ENCODE data around the gene MCOLN1. TPM values are rescaled to one million over a fixed set of nuclear protein-coding genes. Genes with fewer than 3 reads are reported as not detected.

Gene MCOLN1
- total RNA-seq, 1 donor from 2014 or later: 3.6 TPM

GRCh38 chr19:7507884-7508283 lies 14.5 kb upstream of the MCOLN1 start:
- H3K4me3 ChIP-seq (ENCODE audit: low read depth, low read length): no peak overlapping the region
- no peak for DNase-seq (ENCODE audit: low read depth)
- TF ChIP-seq CTCF (conservative IDR thresholded peaks at IDR 0.05; ENCODE audit: low read depth, low read length): no peak

- H3K4me3 ChIP-seq (ENCODE audit: low read depth, low read length): no peak overlapping the region
- no peak for DNase-seq (ENCODE audit: low read depth)
- TF ChIP-seq CTCF (conservative IDR thresholded peaks at IDR 0.05; ENCODE audit: low read depth, low read length): no peak
Measured at GRCh38 chr19:7509625-7510024, 12.8 kb upstream of the MCOLN1 start.

- no peak overlapping the region for H3K4me3 ChIP-seq (ENCODE audit: low read depth, low read length)
- DNase-seq (ENCODE audit: low read depth): no peak
Measured at GRCh38 chr19:7512400-7512851, 10.0 kb upstream of the MCOLN1 start.

GRCh38 chr19:7513809-7514642 lies 8.4 kb upstream of the MCOLN1 start:
- TF ChIP-seq CTCF (conservative IDR thresholded peaks at IDR 0.05; ENCODE audit: low read depth, low read length): no peak
- no peak overlapping the region for H3K4me3 ChIP-seq (ENCODE audit: low read depth, low read length)
- DNase-seq (ENCODE audit: low read depth): no peak

More at GRCh38 chr19:7512400-7512851, 10.0 kb upstream of the MCOLN1 start:
- no peak for TF ChIP-seq CTCF (conservative IDR thresholded peaks at IDR 0.05; ENCODE audit: low read depth, low read length)

- no peak for TF ChIP-seq CTCF (conservative IDR thresholded peaks at IDR 0.05; ENCODE audit: low read depth, low read length)
- peak overlapping the region; percentile 62 for H3K4me3 ChIP-seq (ENCODE audit: low read depth, low read length)
- DNase-seq (ENCODE audit: low read depth): no peak
Measured at GRCh38 chr19:7515110-7515644, 7.2 kb upstream of the MCOLN1 start.

- DNase-seq (ENCODE audit: low read depth): no peak
- H3K4me3 ChIP-seq (ENCODE audit: low read depth, low read length): peak within 1 kb of the TSS; percentile 71
- no peak for TF ChIP-seq CTCF (conservative IDR thresholded peaks at IDR 0.05; ENCODE audit: low read depth, low read length)
Measured at GRCh38 chr19:7515645-7516151, 6.7 kb upstream of the MCOLN1 start, which contains the start of gene ZNF358. TSS of gene ZNF358 (plus strand) at chr19:7516103. CDS start at chr19:7519243, 3,140 bp downstream.
